NCI-H1048 (cell line): Measurements from ENCODE around the gene HLA-DOA.

ENCODE experiments used
- DNase-seq: peaks from one replicate; lab custom pipeline; 2025; lab: John Stamatoyannopoulos, UW

HLA-DOA gene

GRCh38 chr6:33017018-33017417 lies 7.6 kb upstream of the HLA-DOA start:
- no peak for DNase-seq

GRCh38 chr6:33015798-33016197 lies 6.4 kb upstream of the HLA-DOA start:
- DNase-seq, result no peak

DNA sequence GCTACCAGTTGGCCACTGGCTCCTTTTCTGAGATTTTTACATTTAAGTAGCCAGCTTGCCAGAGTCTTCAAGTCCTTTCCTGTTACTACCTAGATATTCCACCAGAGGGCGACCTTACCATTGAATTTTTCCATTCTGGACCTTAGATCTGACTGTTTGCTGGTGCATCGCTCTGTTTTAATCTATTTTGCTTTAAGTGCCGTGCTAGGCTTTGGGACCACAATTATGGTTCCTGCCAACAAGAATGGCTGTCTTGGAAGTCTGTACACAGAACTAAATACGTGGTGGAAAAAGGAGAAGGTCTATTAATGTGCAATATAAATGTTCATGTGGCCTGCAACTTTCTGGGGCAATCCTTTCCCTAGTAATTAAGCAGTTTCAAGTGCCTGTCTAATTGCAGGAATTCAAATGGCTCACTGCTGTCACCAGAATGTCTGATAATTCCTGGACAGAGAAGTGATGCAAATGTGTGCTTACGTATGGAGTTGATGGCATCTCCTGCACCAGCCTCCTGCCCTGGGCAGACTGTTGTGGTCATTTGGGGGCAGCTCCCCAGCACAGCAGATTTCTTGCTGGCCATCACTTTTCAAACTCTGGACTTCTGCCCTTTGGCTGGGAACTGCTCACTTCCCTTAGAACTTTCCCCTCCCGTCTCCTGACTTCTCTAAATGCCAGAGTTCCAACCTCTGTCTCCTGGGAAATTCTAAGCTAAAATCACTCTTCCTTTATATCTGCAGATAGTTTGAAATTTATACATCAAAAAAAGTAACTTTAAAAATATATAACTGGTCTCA lies 5.6 kb upstream of the HLA-DOA start:
- no peak for DNase-seq

DNA sequence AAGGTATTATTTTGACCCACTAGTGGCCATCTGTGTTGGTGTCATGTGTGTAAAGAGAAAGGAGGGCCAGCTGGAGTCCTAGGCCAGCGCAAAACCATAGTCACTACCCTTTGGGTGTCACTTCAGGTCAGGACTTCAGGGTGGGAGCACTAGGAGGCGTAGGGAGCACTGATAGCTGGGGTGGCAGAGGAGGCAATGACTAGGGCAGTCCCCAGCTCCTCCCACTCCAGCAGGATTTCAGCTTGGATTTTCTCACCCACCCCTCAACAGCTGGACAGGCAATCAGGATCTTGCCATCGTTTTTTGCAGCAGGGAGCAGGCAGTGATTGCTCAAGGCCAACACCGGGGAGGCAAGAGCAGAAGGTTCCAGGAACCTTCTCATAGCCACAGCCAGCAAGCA lies 4.2 kb upstream of the HLA-DOA start:
- no peak for DNase-seq

DNA sequence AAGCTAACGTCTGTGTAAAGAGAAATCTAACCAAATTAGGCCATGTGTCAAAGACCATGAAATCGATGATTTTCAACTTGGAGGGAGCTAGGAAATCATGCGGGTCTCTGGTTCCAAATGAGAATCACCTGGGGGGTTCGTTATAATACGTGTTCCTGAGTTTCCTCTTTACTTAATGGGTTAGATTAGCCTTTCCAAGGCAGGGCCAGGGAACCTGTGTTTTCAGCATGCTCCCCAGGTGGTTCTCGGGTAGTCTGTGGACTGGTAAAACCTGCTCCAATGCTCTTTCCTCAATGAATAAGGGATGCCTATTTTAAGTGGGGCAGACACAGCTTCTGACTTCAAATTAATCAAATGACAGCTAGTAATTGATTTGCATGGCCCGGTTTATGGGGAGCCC lies 965 bp upstream of the HLA-DOA start:
- no peak for DNase-seq

GRCh38 chr6:33007831-33008400 lies 1.5 kb downstream of the HLA-DOA start:
- DNase-seq, result no peak

DNA sequence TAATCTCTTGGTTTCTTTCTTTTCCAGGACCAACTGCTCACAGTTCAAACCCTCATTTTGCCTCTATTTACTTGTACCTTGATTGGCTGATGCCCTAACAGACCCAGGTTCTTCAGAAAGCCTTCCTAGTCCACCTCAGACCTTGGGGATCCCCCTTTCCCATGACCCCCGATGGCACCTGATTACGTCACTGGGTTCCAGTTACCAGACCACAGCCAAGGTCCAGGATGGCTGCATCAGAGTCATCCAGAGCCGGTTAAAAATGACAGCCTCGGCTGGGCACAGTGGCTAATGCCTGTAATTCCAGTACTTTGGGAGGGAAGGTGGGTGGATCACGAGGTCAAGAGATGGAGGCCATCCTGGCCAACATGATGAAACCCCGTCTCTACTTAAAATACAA lies 4.5 kb downstream of the HLA-DOA start:
- no peak for DNase-seq

GRCh38 chr6:33001685-33002084 lies 7.7 kb downstream of the HLA-DOA start:
- no peak for DNase-seq

DNA sequence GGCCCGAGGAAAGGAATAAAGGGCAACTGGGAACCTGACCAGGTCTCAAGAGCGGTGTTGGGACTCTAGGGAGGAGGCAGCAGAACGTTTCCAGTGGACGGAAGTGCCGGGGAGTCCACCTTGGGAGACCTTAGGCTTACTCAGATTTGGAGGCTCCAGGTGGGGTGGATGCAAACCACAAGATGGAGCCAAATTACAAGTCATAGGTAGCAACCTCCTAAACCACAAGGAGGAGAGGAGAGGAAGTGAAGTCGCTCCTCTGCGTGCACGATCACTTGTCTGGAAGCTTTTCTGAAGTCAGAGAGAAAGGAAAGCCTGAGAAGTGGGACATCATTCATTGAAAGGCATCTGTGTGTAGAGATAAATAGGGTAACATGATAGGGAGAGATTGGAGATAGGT lies 9.3 kb downstream of the HLA-DOA start:
- DNase-seq, result no peak

DNA sequence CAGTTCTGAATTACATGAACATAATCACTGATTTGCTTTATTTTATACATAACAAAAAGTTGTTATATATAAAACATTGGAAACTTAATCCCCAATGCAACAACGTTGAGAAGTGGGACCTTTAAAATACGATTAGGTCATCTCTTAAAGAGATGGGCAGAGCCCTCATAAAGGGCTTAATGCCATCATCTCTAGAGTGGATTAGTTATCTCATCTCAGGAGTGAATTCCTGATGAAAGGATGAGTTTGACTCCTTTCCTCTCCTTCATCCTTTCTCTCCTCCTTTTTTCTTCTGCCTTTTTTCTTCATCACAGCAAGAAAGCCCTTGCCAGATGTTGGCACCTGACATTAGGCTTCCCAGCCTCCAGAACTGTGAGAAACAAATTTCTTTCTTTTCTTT lies 13.9 kb downstream of the HLA-DOA start:
- DNase-seq, result no peak

DNA sequence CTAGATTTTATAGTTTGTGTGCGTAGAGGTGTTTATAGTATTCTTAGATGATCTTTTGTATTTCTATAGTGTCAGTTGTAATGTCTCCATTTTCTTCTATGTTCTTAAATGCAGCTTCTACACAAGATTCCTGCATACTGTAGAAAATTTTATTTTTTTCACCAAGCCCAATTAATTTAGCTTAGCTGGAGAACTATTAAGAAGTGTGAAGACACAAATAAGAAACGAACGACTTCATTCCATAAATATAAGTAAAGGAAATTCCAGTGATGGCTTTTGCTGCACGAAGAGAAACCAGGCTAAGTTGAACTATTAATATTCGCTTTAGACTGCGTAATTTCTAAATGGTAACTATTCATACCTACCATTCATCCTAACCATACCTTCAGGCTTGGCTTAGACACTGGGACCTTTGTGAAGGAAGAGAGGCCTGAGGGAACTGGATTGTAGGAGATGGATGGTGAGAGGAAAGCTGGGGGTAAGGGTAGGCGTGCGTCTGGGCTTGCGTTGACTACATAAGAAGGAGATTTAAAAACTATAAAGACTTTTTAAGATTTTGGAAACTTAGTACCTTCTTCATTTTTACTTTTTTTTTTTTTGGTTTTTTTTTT lies 15.9 kb downstream of the HLA-DOA start:
- DNase-seq, result no peak

- no peak for DNase-seq
Observed at GRCh38 chr6:32991972-32992371, 17.4 kb downstream of the HLA-DOA start.

DNA sequence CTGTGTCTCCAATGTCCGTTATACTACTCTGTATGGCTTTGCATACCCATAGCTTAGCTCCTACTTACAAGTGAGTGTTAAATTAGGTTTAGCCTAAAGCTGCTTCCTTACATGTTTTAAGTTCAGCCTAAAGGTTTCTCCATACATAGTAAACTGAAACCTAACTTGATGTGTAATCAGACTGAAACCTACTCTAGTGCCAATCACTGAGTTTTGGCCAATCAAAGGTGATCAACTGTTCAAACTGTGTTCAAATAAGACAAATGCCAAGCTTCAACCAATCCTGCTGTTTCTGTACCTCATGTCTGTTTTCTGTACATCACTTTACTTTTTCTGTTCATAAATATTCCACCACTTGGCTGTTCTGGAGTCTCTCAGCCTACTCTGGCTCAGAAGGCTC lies 20.0 kb downstream of the HLA-DOA start:
- no peak for DNase-seq

- peak; percentile 63 for DNase-seq
Observed at GRCh38 chr6:32984622-32985389, 24.6 kb downstream of the HLA-DOA start.

- DNase-seq, result no peak
Observed at GRCh38 chr6:32983964-32984621, 25.3 kb downstream of the HLA-DOA start.

GRCh38 chr6:32983493-32983848 lies 25.9 kb downstream of the HLA-DOA start:
- DNase-seq, result no peak

DNA sequence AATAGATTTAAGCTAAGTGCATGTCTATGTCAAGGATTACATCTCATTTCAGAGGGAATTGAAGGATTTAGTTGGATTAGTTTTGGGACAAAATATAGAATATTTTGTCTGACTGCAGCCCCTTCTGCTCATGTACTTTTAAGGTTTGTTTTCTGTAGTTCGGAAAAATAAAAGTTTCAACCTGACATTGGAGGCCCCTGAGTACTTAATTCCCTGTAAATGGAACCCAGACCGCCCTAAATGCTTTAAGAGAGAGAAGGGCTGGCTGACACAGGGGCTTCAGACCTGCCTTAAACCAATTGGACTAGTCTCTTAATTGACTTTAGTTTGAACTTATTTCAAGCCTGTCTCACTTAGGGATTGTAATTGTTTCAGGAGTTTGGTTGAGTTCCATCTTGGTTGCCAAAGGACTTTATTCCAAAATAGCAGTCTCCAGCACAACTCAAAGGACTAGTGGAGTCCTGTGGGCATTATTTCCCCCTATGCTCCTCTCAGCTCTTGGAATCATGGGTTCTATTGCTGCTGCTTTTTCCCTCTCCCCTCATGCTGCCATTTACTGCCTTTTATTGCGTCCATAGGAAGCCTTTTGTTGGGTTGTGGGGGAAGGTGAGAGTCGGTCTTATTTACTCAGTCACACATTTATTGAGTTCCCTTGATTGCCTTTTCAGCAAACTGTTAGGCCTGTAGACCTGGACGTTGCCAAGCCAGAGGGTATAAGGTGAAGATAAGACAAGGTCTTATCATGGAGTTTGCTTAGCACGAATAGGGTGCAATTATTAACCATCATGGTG lies 26.5 kb downstream of the HLA-DOA start:
- DNase-seq, result no peak

GRCh38 chr6:32982084-32982701 lies 27.2 kb downstream of the HLA-DOA start:
- no peak for DNase-seq

- DNase-seq, result no peak
Observed at GRCh38 chr6:32980488-32981038, 28.8 kb downstream of the HLA-DOA start.

DNA sequence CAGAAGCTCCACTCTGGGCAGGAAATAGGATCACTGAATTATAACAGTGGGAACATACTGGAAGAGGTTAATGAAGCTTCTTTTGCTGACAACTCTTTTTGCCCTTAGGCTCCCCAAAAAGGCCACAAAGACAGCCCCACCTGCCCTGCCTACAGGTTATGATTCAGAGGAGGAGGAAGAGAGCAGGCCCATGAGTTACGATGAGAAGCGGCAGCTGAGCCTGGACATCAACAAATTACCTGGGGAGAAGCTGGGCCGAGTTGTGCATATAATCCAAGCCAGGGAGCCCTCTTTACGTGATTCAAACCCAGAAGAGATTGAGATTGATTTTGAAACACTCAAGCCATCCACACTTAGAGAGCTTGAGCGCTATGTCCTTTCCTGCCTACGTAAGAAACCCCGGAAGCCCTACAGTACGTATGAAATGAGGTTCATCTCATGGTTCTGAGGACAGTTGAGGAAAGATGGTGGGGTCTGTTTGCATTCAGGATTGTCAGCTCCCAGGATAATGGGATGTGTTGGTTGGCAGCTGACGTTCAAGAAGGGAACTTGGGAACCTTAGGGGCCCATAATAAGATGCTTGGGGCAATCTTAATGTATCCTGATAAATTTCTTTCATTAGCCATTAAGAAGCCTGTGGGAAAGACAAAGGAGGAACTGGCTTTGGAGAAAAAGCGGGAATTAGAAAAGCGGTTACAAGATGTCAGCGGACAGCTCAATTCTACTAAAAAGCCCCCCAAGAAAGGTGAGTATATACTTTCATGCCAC lies 29.5 kb downstream of the HLA-DOA start:
- no peak for DNase-seq
